IPS-NIHi7 (cell line): ENCODE measurements around the gene MRPL47.

Source experiments
- DNase-seq: peaks from one replicate; pipeline ENCODE4 v3.0.0; 2012; ENCODE audit warnings: mixed read lengths; ENCODE audit errors: extremely low spot score

Gene MRPL47

GRCh38 chr3:179591313-179591712, 13.1 kb downstream of the MRPL47 start:
- no peak for DNase-seq

GRCh38 chr3:179590669-179591068, 13.8 kb downstream of the MRPL47 start:
- no peak for DNase-seq

GRCh38 chr3:179589143-179589542, 15.3 kb downstream of the MRPL47 start:
- DNase-seq, result no peak

GRCh38 chr3:179580992-179581391, 23.4 kb downstream of the MRPL47 start:
- no peak for DNase-seq

- no peak for DNase-seq
These were observed 38.9 kb downstream of the MRPL47 start for GRCh38 chr3:179565496-179565895.

- DNase-seq, result peak; percentile 68
These were observed 41.1 kb downstream of the MRPL47 start for GRCh38 chr3:179563271-179563783.

- DNase-seq, result peak; percentile 99
These were observed 41.7 kb downstream of the MRPL47 start, which contains the start of gene ACTL6A for GRCh38 chr3:179562591-179563270. TSS of gene ACTL6A (plus strand) at chr3:179562926. CDS start at chr3:179563093, 167 bp downstream.

GRCh38 chr3:179560791-179561190, 43.6 kb downstream of the MRPL47 start:
- no peak for DNase-seq

- peak; percentile 67 for DNase-seq
These were observed 45.6 kb downstream of the MRPL47 start for GRCh38 chr3:179558742-179559364.

- DNase-seq, result no peak
These were observed 52.9 kb downstream of the MRPL47 start for GRCh38 chr3:179551349-179552105.

- no peak for DNase-seq
These were observed 57.6 kb downstream of the MRPL47 start for GRCh38 chr3:179546814-179547241.

GRCh38 chr3:179544981-179545645, 59.3 kb downstream of the MRPL47 start:
- no peak for DNase-seq

- DNase-seq, result no peak
These were observed 62.1 kb downstream of the MRPL47 start for GRCh38 chr3:179542375-179542774.

- DNase-seq, result no peak
These were observed 62.8 kb downstream of the MRPL47 start for GRCh38 chr3:179541596-179541995.

- DNase-seq, result no peak
These were observed 63.3 kb downstream of the MRPL47 start for GRCh38 chr3:179541094-179541493.
